ENCODE measurements around the gene GTPBP8.
A peak's percentile ranks its signal among the peaks of the same experiment; 100 is the strongest.
"Not testable (repeated sequence)": the region's sequence is repeated elsewhere in the genome, so short reads cannot be mapped to it uniquely, and the experiment has no call there.

GTPBP8 gene

DNA sequence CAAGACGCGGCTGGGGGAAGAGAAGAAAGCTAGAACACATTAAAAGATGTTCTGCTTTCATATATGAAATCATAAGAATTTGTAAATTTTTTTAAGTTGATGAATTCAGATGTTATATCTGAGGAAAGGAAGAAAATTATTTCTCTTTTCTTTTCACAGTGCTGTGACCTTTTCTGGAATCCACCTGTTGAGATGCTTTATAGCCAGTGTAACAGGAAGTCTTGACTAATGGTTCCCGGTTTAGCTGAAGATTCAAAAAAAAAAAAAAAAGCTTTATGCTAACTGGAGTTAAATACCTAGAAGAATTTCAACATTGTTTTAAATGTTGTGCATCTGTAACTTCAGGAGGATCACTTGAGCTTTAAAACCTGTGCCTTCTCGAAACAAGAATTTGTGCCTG lies 9.9 kb downstream of the GTPBP8 start:
- DNase-seq (ENCODE audit: low spot score) = no peak

DNA sequence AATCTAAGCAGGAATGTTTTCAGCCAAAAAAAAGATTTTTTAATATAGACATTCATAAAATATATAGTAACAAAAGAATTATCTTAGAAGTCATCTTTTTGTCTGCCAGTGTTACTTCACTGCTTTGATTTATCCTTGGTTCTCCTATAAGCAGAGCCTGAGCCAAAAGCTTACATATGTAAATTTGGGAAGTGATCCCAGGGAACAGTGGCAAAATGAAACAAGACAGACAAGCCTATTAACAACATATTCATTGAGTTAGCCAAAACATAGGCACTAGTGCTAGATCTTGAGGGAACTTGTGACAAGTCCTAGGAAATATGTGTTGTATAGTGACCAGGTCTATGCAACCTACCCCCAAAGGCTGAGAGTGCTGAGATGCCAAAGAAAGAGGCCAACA lies 11.3 kb downstream of the GTPBP8 start:
- no peak for DNase-seq (ENCODE audit: low spot score)

DNA sequence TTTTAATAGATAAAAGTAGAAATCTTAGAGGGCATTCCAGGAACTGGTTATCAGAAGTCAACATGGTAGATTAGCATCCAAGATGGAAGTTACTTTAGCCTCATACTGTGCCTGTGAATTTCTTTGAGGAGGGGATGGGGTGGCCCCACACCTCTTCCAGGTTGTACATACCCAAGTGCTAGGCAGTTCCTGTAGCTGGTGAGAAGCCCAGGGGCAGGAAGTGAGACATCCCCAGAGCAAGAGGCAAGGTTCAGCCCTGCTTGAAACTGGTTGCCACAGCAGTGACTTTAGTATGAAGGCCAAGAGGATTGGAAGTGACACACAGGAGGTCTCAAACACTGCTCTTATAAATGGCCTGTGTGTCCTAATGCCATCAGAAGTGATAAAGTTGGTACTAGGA lies 11.9 kb downstream of the GTPBP8 start:
- DNase-seq (ENCODE audit: low spot score) = no peak

DNA sequence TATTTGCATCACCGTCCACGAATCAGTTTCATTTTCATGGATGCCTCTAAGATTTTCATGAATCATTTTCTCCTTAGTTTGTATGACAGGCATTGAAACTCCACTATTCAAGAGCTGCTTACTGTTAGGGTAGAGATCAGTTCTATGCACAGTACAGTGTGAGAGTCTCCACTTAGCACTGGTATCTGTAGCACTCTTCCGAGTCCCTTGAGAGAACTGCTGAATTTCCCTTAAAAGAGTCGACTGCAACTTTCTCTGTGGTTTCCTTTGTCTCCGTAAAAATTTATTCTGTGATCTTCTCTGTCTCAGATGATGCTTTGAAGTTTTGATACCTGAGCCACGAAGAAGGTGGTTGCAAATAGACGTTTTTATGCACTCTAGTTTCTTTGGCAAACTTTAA lies 14.8 kb downstream of the GTPBP8 start:
- DNase-seq (ENCODE audit: low spot score) = no peak

DNA sequence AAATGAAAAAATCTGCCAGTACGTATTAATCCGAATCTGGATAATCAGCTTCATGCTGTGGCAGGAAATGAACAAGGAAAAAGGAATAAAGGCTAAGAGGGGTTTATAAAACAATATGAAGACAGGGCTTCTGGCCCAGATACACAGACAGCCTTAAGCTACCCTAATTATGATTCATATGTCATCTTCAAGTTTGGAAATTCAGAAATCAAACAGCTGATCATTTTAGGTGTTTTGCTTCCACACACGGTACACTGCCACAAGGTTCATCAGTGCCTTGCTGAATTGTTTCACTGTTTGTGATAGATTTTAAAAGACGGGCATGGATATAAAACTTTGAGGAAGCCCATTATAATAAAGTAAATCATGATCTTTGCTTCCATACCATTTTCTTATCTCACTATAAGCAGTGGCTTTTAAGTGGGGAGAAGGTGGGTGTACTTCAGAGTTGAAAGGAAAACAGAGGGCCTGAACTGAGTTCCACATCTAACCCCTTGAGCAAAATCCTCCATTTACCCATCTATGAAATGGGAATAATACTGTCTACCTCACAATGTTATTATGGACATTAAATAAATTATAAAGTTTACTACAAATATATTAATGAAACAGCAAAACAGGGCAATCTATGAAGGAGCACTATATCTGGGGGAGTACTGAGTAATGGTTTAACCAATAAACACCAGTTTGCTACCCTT lies 15.7 kb downstream of the GTPBP8 start:
- DNase-seq (ENCODE audit: low spot score) = no peak

DNA sequence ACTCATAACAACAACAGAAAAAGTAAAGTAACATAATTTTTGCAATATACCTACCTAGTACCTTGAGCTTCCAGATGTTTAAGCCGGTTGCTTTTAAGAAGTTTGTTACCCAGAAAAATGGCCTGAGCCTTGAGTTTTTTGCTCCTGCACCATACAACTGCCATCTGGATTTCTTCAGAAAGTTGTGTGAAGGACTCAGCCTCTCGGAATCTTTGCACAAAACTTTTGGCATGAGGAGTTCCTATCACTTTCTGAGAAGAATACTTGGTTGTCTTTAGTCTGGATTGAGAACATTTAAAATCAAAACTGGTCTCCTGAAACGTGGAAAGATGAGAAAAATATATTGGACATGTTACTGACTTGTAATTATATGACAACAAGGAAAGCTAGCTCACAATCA lies 17.3 kb downstream of the GTPBP8 start:
- no peak for DNase-seq (ENCODE audit: low spot score)

DNA sequence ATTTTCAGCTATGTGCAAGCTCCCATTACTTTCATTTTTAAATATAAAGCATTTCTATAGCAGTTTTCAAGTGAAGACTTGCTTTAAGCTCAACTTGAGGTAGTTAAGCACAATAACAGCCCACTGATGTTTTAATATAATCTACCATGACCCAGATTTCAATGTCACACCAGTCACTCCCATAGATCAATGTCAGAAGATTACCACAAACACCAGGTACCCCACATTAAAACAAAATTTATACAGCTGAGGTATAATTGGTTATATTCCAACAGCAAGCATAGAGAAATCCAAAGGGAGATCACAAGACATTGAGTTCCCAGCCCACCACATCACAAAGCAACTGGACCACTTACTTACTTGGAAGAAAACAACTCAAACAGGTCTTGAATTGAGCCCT lies 22.8 kb downstream of the GTPBP8 start:
- DNase-seq (ENCODE audit: low spot score) = no peak

DNA sequence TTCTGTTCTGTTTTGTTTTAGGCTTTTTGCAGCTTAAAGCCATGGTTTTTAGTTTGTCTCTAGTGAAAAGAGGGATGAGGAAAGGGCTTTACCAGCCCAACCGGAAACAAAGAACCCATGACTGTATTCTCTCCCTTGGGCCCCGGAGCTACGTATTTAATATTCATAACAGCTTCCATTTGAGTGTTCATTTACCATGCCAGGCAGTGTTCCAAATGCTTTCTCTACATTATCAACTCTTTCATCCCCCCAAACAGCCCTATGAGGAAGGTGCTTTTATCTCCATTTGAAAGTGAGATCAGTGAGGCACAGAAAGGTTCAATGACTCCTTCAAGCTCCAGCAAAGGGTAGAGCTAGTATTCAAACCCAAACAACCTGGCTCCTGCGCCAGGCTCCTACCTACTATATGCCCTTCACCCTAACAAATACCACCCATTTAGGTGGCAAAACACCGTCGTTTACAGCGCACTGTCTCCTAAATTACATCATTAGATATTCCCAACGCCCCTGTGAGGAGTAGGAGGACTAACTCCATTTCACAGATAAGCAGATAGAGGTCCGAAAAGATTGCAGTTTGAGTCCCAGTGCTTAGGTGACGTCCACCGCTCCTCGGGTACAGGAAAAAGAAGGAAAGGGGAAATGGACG lies 27.9 kb downstream of the GTPBP8 start:
- no peak for DNase-seq (ENCODE audit: low spot score)

DNA sequence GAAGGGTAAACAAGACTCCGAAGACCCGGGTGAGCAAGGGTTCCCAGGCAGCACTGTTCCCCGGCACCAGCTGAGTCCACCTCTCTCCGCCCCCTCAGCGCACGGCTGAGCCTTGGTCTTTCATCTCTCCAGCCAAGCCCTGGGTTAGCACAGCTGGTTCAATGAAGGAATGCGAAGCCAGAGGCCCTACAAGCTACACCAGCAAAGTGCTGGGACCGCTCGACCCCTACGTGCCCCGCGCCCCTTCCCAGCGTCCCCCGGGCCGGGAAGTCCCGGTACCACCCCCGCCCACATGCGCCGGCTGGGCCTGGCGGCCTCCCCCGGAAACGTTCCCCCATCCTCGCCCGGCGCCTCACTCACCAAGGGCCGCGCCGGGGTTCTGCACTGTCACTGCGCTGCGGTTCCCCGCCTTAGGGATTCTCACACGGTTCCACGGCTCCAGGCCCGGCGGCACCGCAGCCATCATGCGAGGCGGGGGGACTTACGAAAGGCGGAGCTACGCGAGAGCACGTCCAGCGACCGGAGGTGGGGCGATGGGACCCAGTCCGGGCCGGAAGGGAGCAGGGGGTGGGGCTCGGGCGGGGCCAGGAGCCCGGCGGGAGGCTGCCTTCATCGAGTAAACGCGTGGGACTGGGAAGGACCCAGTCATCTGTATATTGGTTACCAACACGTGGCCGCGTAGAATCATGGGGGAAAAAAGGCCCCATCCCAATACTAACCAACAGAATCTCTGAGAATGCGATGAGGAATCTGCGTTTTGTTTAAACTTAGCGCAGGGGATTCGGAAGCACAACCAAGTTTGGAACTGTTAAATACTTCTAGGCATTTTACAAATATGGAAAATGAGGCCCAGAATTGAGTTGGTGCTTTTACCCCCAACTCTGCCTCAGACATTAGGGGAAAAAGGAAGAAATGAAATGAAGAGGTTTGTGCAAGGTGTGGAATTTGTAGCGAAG lies 28.7 kb downstream of the GTPBP8 start:
- DNase-seq (ENCODE audit: low spot score) = peak; percentile 90

DNA sequence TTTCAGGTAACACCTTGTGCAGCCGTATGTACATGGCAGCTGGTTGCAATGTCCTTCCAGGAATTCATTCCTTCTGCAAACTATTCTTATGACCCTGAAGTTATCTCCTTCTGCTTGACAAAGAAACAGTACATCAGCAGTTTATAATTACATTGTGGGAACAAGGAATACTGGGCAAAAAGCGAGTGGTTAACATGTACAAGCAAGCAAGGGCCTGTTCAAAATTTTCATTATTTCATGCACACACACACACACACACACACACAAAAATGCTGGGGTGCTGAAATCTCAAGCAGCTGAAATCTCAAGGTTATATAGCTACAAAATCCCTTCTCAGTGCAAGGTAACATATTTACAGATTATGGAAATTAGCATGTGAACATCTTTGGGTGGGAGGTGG lies 30.7 kb downstream of the GTPBP8 start:
- DNase-seq (ENCODE audit: low spot score) = no peak

DNA sequence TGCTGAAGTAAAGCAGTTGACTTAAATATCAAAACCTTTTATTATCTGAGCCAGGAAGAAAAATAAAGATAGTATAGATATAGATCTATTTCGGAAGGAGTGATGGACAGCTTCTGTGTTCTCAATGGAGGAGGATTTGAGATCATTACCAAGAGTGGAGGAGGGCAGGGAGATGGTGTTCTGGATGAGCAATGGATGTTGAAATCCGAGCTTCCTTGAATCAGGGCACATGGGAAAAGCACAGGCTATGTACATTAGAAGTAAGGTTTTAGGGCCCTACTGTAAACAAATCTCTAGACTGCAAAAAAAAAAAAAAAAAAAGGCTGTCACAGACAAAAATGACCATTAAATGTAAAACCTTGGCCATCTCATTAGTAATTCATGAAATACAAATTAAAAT lies 43.2 kb downstream of the GTPBP8 start:
- no peak for DNase-seq (ENCODE audit: low spot score)

DNA sequence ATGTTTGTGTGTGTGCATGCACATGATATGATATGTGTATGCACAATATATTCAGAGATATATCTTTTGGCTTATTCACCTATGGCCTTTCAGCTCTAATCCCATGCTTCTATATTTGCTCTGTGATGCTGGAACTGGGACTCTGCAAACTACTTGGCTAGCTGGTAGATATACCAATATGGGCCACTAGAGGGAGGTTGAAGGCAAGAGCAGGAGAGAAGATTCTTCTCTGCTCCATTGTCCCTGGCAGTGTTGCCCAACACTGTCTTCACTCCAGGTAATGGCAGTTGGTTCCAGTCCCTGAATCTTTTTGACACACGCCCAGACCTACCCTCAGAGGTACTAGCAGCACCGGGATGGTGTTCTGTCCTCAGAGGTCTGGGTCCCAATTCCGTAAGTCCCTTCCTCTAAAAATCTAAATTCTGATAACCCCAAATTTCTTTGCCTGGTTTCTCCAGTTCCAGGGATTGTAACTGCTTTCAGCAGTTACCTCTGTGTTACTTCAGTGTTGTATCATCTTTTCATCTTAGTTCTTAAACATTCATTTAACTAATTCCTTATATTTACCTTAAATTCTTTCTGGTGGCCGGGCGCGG lies 44.7 kb downstream of the GTPBP8 start:
- DNase-seq (ENCODE audit: low spot score) = peak; percentile 73

DNA sequence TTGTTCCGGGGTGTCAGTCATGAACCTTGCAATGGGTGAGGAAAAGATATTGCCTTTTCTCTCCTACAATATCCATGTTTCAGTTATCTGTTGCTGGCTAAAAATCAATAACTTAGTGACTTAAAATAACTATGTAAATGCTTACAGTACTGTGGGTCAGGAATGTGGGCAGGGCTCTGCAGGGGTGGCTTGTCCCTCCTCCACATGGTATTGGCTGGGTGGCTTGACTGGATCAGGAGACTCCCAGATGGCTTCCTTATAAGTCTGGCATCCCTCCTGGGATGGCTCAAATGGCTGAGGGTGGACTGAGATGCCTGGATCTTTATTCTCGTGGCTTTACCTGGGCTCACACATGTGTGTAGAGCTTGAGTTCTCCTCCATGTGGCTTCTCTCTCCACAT lies 47.5 kb downstream of the GTPBP8 start:
- DNase-seq (ENCODE audit: low spot score) = no peak

DNA sequence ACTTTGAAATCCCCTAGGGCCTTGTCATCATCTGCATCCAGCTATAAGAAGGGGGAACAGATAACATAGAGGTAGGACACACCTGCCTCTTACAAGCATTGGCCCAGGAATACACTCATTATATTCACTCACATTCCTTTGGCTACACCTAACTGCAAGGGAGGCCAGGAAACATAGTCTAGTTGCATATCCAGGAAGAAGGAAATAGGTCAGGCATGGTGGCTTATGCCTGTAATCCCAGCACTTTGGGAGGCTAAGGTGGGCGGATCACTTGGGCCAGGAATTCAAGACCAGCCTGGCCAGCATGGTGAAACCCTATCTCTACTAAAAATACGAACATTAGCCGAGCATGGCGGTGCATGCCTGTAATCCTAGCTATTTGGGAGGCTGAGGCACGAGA lies 48.8 kb downstream of the GTPBP8 start:
- no peak for DNase-seq (ENCODE audit: low spot score)

DNA sequence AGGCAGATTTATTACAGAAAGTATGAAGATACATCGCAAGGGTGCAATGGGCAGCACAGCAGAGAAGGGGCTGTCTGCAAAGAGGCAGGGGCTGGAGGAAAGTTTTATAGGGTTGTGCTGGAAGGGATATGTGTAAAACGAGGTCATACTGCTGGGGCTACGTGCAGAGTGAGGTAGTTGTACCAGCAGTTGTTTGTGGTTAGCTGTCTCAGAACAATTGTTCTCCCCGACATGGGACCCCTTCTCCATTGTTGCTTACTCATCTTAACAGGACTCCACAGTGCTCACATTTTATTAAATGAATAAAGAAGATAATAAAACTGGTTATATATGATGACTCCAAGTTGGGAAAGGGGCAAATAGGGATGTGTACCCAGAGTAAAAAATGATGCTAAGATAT lies 49.4 kb downstream of the GTPBP8 start:
- DNase-seq (ENCODE audit: low spot score) = no peak

DNA sequence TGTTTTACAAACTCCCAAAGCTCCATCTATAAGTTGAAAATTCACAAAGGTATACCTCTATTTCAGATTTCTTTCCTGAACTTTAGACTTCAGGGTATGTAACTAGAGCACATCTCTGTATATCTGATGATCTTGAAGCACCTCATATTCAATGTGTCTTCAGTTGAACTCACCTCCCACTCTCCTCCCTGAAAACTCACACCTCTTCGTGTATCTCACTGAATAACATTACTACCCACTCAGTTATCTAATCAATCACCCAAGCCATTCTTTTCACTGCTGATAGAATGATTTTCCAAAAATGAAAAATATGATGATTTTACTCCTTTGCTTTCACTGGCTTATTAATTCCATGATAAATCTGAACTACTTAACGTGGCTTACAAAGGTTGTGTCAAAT lies 52.9 kb downstream of the GTPBP8 start:
- no peak for DNase-seq (ENCODE audit: low spot score)

DNA sequence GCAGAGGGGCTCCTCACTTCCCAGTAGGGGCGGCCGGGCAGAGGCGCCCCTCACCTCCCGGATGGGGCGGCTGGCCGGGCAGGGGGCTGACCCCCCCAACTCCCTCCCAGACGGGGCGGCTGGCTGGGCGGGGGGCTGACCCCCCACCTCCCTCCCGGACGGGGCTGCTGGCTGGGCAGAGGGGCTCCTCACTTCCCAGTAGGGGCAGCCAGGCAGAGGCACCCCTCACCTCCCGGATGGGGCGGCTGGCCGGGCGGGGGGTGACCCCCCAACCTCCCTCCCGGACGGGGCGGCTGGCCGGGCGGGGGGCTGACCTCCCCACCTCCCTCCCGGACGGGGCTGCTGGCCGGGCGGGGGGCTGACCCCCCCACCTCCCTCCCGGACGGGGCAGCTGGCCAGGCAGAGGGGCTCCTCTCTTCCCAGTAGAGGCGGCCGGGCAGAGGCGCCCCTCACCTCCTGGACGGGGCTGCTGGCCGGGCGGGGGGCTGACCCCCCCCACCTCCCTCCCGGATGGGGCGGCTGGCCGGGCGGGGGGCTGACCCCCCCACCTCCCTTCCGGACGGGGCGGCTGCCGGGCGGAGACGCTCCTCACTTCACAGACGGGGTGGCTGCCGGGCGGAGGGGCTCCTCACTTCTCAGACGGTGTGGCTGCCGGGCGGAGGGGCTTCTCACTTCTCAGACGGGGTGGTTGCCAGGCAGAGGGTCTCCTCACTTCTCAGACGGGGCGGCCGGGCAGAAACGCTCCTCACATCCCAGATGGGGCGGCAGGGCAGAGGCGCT lies 55.6 kb downstream of the GTPBP8 start:
- DNase-seq (ENCODE audit: low spot score) = not testable (repeated sequence)

DNA sequence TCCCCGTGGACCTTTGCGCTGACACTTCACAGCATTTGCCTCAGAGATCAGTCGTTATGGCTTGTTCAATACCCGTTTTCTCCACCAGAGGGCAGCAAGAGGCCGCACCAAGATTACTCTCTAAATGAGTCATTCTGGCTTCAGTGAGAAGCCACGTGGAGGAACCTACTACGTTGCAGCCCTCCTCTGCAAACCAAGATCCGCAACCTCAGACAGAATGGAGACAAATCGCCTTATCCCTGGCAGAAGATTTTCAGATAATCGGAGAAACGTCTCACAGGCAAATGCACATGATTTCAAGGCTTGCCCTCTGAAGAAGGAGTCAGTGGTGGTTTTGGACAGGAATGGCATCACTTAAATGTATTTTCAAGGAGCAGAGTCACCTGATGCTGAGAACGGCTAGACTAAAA lies 60.5 kb downstream of the GTPBP8 start:
- peak; percentile 93 for DNase-seq (ENCODE audit: low spot score)

Data from NAMALWA (cell line).